Body of pancreas (tissue), 4 donors: ENCODE data around the gene MRTFA.

Source experiments
- CTCF ChIP-seq, 7 experiments: fragments of 450-650 bp in 4 of 7; fragments of 200-600 bp in 3 of 7; sonication (generic) in 3 of 7; IDR thresholded peaks; one replicate each; pipeline ENCODE4 v1.5.1; 2016 to 2019; ENCODE audit warnings: antibody characterized with exemption in 7 of 7
- POLR2A ChIP-seq, 3 donors: fragments of 450-650 bp; IDR thresholded peaks; one replicate each; pipeline ENCODE4 v1.6.1; 2016; ENCODE audit warnings: antibody characterized with exemption in 3 of 3, mild to moderate bottlenecking in 2 of 3

DNA sequence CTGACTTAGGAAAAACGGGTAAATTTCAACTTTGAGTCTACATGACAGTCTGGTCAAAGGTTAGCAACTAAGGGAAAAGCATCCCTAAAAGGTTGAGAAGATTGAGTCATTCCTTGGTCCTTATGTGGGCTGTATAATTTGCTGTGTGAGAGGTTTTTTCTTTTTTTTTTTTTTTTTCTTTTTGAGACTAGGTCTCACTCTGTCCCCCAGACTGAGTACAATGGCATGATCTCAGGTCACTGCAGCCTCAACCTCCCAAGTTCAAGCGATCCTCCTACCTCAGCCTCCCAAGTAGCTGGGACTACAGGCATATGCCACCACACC, 101.4 kb downstream of the MRTFA start:
- TF ChIP-seq CTCF (IDR thresholded peaks at IDR 0.05) (no peak), POLR2A (IDR thresholded peaks at IDR 0.05) (no peak)
